IPS-20b (cell line): ENCODE data around the gene SLC6A18.

Experiments
- H3K27ac ChIP-seq: one replicate; pipeline ENCODE4 v1.5.1; 2013; ENCODE audit warnings: low read length
- H3K27me3 ChIP-seq: 2 replicates; pipeline ENCODE4 v1.6.1; 2013; ENCODE audit warnings: mild to moderate bottlenecking, low read length, inconsistent platforms; ENCODE audit not compliant: insufficient read depth
- H3K36me3 ChIP-seq: 2 replicates; pipeline ENCODE4 v1.6.1; 2013; ENCODE audit warnings: low read depth, mild to moderate bottlenecking, inconsistent platforms, low read length, moderate library complexity; ENCODE audit not compliant: insufficient read depth
- H3K4me1 ChIP-seq: 2 replicates; pipeline ENCODE4 v1.6.1; 2013; ENCODE audit warnings: mild to moderate bottlenecking, control low read depth, inconsistent platforms, low read length, moderate library complexity; ENCODE audit not compliant: insufficient read depth
- H3K4me3 ChIP-seq: 2 replicates; pipeline ENCODE4 v1.5.1; 2013; ENCODE audit warnings: mild to moderate bottlenecking, low read length, inconsistent platforms
- H3K9ac ChIP-seq: 2 replicates; pipeline ENCODE4 v1.6.1; 2013; ENCODE audit warnings: low read depth, mild to moderate bottlenecking, inconsistent platforms, low read length, moderate library complexity
- H3K9me3 ChIP-seq: 2 replicates; pipeline ENCODE4 v1.6.1; 2013; ENCODE audit warnings: mild to moderate bottlenecking, low read depth, low read length, inconsistent platforms; ENCODE audit not compliant: insufficient read depth

Gene SLC6A18

DNA sequence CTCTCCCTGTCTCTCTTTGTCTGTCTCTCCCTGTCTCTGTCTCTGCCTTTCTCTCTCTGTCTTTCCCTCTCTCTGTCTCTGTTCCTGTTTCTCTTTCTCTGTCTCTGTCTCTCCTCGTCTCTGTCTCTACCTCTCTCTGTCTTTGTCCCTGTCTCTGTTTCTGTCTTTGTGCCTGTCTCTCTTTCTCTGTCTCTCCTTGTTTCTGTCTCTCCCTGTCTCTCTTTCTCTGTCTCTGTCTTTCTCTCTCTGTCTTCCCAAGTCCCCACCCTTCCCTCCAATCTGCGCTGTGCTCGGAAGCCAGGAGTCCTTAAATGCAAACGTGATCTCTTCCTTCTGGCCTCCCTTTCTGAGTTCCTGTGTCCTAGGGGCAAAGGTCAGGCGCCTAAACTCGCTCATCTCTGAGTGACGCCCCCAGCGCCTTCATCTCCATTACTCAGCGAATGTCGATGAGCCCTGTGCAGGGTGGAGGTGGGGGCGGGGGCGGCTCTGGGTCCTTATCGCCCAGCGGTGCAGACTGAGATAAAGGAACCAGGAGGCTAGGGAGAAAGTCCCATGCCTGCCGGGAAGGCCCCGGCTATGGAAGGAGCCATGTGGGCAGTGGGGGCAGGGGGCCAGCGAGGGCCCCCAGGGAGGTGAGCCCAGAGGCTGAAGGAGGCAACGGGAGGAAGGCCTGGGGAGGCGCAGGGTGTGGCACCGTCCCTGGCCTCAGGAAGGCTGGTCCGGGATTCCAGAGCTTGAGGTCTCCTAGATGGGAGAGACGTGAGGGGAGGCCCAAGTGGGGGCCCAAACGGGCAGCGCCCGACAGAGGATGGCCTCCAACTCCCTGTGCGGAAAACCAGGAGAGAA is 25.3 kb upstream of the SLC6A18 start:
- no peak overlapping the region for H3K9ac ChIP-seq
- no peak overlapping the region for H3K27ac ChIP-seq
- H3K4me3 ChIP-seq, result no peak overlapping the region
- peaks cover 13% of the 10 kb centered on the region; the same call in 1 of the 2 replicates for H3K27me3 ChIP-seq
- H3K4me1 ChIP-seq, result no peaks in the 10 kb centered on the region
- H3K9me3 ChIP-seq, result no peaks in the 10 kb centered on the region
- H3K36me3 ChIP-seq, result no peaks in the 10 kb centered on the region

DNA sequence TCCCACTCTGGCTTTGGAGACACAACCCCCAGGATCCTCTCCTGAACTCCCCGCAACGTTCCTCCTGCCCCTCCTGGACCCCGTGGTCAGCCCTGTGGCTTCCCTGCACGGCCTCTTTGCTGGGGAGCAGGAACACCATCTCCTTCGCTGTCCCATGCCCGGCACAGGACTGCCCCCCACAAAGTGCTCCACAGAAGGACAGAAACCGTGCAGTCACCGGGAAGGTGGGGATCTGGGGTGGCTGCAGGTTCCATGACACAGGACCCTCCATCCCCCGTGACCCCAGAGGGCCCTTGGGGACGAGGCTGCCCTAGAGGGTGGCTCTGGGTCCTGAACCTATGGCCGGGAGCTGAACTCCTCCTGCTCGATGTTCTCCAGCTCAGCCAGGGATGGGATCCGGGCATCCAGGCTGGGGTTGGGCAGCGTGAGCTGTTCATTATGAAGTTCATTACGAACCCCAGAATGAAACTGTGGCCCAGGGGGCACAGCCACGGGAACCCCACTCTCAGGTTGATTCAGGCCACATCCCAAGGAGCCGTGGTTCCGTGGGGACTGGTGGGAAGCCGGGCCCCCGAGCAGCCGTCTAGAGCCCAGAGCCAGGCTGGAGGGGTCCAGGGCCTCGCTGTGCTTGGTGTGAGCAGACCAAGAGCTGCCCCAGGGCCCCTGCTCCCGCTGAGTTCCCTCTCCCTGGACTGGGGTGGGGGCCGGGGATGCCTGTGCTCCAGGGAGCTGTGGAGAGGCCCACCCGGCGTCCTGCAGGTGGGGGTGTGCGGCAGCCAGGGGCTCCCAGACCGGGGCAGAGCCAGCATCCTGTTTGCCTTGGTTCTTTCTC is 24.5 kb upstream of the SLC6A18 start:
- Histone ChIP-seq H3K9me3 (no peaks in the 10 kb centered on the region), H3K27ac (no peak overlapping the region), H3K4me3 (no peak overlapping the region), H3K9ac (no peak overlapping the region), H3K36me3 (no peaks in the 10 kb centered on the region), H3K27me3 (peaks cover 13% of the 10 kb centered on the region; the same call in 1 of the 2 replicates), H3K4me1 (no peaks in the 10 kb centered on the region)

DNA sequence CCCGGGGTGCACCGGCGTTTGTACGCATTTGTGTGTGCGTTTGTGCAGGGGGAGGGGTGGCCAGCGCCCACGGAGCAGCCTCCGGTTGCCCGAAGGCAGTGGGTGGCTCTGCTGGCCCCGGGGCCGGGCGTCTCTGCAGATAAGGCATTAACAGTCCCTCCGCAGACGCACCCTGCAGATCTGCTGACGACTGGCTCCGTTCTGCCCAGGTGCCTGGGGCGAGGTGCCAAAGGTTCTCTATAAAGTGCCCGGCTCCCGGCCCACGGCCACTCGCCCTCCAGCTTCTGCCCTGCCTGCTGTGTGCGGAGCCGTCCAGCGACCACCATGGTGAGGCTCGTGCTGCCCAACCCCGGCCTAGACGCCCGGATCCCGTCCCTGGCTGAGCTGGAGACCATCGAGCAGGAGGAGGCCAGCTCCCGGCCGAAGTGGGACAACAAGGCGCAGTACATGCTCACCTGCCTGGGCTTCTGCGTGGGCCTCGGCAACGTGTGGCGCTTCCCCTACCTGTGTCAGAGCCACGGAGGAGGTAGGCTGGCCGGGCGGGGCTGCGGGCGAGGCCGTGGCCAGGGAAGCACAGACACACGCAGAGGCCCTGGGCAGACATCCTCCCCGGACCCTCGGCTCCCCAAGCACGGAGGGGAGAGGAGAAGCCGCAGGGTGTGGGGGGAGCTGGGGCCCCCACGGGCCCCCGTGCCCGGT is 23.7 kb upstream of the SLC6A18 start, which contains the start of gene SLC6A19:
TSS of gene SLC6A19 (plus strand) at position 269 of the 699 bp plus-strand sequence. CDS start at position 325, 56 bp downstream.
- H3K4me3 ChIP-seq, result no peak within 1 kb of the TSS
- no peak within 1 kb of the TSS for H3K9ac ChIP-seq
- no peaks in the 10 kb centered on the region for H3K36me3 ChIP-seq
- H3K27ac ChIP-seq, result no peak within 1 kb of the TSS
- peaks cover 13% of the 10 kb centered on the region; the same call in 1 of the 2 replicates for H3K27me3 ChIP-seq
- no peaks in the 10 kb centered on the region for H3K4me1 ChIP-seq
- no peaks in the 10 kb centered on the region for H3K9me3 ChIP-seq

DNA sequence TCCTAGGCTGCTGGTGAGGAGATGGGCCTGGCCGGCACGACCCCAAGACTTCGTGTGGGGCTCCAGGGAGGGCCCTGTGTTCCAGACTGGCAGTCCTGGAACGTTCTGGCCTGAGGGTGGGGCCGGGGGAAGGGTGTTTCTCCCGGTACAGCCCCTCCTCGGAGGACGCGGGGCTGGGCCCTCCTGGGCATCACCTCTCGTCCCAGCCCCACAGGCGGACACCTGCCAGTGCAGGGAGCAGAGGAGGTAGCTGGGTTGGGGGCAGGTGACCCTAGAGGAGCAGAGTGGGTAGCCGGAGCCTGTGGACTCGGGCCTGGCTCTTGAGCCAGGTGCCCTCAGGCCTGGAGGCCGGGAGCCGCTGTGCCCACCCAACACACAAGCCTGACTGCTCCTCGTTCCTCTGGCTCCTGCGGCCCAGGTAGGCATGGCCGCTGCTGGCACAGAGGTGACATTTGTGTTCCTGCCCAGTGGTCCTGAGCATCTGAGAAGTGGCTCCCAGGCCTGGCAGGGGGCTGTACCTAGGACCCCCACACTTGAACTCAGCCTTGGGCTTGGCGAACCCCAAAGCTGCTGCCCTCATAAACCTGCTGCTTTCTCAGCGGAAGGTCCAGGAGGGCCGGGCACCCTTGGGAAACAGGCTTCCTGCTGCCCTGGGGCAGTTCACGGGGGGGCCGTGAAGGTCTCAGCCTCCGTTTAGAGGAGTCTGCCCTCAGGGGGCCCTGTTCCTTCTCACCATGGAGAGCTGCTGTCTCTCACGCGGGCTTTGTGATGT is 23.0 kb upstream of the SLC6A18 start:
- no peak overlapping the region for H3K27ac ChIP-seq
- H3K36me3 ChIP-seq, result no peaks in the 10 kb centered on the region
- no peak overlapping the region for H3K4me3 ChIP-seq
- no peaks in the 10 kb centered on the region for H3K9me3 ChIP-seq
- no peaks in the 10 kb centered on the region for H3K4me1 ChIP-seq
- H3K9ac ChIP-seq, result no peak overlapping the region
- H3K27me3 ChIP-seq, result peaks cover 13% of the 10 kb centered on the region; the same call in 1 of the 2 replicates

DNA sequence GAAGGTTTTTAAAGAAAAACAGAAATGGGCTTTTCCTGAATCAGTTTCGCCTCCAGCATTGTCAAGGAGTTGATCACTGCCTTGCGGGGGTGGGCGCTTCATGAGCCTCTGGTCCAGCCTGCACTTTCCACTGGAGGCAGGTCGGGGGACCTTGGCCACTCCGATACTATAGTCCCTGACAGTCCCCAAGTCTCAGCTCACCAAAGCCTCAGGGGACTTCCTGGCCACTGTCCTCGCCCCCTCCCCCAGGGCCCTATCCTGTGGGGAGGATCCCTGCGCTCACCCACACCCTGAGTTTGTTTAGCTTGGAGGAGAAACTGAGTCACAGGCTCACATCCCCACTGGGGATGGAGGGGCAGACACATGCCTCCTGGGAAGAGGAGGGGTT is 22.4 kb upstream of the SLC6A18 start:
- H3K36me3 ChIP-seq, result no peaks in the 10 kb centered on the region
- no peak overlapping the region for H3K9ac ChIP-seq
- H3K27ac ChIP-seq, result no peak overlapping the region
- H3K4me1 ChIP-seq, result no peaks in the 10 kb centered on the region
- H3K4me3 ChIP-seq, result no peak overlapping the region
- peaks cover 13% of the 10 kb centered on the region; the same call in 1 of the 2 replicates for H3K27me3 ChIP-seq
- no peaks in the 10 kb centered on the region for H3K9me3 ChIP-seq

DNA sequence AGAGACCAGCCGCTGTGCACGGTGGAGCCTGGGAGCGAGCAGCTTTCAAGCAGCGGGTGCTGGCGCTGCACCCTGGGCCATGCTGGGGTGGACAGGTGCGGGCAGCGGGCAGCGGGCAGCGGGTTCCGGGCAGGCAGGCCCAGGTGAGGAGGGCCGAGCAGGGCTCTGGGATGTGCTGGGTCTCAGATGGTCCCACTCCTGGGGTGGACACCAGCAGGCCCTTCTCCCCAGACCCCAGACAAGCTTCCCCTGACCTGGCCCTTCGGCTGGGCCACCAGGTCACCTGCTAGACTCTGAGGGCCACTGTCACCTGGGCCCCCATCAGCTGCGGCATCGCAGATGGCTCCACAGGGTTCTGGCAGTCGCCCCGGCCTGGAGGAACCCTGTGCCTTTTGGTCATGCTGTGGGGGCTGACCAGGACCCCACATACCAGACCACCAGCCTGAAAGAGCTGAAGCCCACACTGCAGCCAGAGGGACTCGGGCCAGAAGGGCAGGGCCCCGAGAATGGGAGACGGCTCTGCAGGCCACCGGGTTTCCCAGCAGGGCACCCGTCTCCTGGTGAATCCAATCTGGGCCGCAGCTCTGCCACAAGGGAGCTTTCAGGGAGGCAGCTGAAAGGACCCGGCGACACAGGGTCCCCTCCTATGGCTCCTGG is 21.7 kb upstream of the SLC6A18 start:
- no peaks in the 10 kb centered on the region for H3K36me3 ChIP-seq
- no peak overlapping the region for H3K9ac ChIP-seq
- no peaks in the 10 kb centered on the region for H3K9me3 ChIP-seq
- peaks cover 9% of the 10 kb centered on the region; the same call in 1 of the 2 replicates for H3K27me3 ChIP-seq
- H3K4me1 ChIP-seq, result no peaks in the 10 kb centered on the region
- H3K27ac ChIP-seq, result no peak overlapping the region
- no peak overlapping the region for H3K4me3 ChIP-seq

DNA sequence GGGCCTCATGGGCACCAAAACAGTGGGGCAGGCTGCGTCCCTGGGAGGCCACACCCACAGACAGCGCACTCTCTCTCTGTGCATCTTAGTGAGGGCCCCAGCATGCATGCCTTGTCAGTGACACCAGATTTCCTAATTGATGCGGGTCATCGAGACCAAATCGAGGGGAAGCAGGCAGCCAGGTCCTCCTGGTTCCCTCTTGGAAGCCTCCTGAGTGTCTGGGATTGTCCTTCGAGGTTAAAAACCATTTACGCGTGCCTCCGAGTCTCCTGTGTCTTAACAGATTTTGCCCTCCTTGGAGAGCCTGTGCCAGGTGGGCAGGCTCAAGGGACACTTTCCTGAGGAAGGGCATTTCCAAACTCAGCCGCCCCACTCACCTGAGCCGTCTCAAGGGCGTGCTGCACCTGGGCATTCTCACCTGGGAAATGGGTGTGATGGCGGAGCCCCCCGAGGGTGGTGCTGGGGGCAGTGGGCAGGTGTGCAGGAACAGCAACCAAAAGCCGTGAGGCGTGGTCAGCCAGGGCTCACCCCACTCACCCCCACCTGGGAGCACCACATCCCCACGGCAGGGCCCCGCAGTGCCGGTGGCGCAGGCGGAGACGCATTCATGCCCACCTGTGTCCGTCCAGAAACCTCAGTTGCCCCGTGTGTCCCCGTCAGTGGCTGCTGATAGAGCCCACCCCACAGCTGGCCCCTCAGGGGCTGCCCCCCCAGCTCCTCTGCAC is 21.1 kb upstream of the SLC6A18 start:
- H3K36me3 ChIP-seq, result no peaks in the 10 kb centered on the region
- H3K4me1 ChIP-seq, result no peaks in the 10 kb centered on the region
- no peaks in the 10 kb centered on the region for H3K9me3 ChIP-seq
- no peak overlapping the region for H3K27ac ChIP-seq
- no peak overlapping the region for H3K9ac ChIP-seq
- peaks cover 4% of the 10 kb centered on the region; the same call in 1 of the 2 replicates for H3K27me3 ChIP-seq
- H3K4me3 ChIP-seq, result no peak overlapping the region

DNA sequence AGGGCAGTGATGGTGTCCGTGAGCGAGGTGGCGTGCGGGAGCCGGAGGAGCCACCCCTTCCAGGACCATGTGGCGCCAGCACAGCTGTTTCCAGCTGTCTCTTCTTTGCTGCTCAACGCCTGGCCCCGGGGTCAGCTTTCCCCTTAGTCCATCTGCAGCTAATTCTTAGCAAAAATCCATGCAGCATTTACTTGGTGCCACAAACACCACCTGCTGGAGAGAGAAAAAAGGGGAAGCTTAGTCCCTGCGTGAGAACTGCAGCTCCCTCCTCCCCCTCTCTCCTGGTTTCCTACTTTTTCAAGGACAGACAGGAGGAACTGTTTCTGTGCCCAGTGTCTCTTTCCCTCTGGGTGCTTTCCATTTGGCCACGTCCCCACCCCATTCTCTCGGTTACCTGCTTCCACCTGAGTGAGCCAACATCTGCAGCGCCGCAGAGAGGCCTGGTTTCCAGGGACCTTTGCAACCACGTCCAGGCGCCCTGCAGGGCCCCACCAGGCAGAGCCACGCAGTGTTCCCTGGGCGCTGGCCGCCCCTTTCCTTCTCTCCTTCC is 20.4 kb upstream of the SLC6A18 start:
- no peaks in the 10 kb centered on the region for H3K9me3 ChIP-seq
- no peaks in the 10 kb centered on the region for H3K27me3 ChIP-seq

DNA sequence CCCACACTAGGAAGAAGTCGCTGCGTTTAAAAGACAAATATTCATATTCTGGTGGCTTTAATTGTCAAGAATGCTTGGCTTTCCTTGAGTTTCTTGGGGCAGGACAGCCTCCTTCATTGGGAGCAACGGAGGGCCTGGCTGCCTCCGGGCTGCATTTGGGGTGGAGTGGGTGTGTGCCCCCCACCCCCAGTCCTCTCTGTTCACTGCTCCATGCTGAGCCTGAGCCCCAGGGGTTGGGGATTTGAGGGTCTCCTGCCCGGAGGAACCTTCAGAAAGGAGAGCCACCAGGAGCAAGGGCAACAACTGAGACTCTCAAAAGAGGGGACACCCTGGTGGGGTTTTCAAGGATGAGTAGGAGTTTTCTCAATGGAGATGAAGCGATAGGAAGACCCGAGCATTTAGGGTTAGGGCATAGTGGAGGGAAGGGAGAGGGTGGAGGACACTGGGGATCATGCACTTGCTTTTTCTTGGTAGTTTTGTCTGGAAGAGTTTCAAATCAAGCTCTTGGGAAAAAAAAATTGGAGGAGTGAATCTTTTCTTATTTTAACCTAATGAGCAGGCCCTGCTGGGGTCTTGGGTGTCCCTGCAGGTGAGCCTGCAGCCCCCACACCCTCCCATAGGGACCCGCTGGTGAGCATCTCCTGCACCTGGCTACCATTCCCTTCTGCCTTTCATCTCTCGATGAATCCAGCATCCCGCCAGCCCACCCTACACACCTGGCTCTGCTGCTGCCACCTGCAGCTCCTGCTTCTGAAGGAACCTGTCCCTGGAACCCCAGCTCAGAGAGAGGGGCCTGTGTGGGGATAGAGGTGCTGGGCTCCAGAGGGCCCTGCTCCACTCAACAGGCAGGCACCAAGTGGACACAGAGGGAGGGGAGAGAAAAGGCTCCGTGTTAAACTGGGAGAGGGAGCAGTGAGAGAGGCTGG is 19.7 kb upstream of the SLC6A18 start:
- H3K27ac ChIP-seq, result no peak overlapping the region
- H3K4me3 ChIP-seq, result no peak overlapping the region
- no peaks in the 10 kb centered on the region for H3K27me3 ChIP-seq
- H3K9ac ChIP-seq, result no peak overlapping the region
- H3K9me3 ChIP-seq, result no peaks in the 10 kb centered on the region
- H3K36me3 ChIP-seq, result no peaks in the 10 kb centered on the region
- H3K4me1 ChIP-seq, result no peaks in the 10 kb centered on the region

More for the DNA sequence above, 20.4 kb upstream of the SLC6A18 start:
- Histone ChIP-seq H3K4me3 (no peak overlapping the region), H3K36me3 (no peaks in the 10 kb centered on the region), H3K4me1 (no peaks in the 10 kb centered on the region), H3K9ac (no peak overlapping the region), H3K27ac (no peak overlapping the region)
